ENCODE results near the gene RNF112. TPM values are rescaled to one million over a fixed set of nuclear protein-coding genes. Genes with fewer than 3 reads are reported as not detected.

Gene RNF112
- total RNA-seq, 2 experiments from 2014 or later = 0.47 TPM; not detected in 1

DNA sequence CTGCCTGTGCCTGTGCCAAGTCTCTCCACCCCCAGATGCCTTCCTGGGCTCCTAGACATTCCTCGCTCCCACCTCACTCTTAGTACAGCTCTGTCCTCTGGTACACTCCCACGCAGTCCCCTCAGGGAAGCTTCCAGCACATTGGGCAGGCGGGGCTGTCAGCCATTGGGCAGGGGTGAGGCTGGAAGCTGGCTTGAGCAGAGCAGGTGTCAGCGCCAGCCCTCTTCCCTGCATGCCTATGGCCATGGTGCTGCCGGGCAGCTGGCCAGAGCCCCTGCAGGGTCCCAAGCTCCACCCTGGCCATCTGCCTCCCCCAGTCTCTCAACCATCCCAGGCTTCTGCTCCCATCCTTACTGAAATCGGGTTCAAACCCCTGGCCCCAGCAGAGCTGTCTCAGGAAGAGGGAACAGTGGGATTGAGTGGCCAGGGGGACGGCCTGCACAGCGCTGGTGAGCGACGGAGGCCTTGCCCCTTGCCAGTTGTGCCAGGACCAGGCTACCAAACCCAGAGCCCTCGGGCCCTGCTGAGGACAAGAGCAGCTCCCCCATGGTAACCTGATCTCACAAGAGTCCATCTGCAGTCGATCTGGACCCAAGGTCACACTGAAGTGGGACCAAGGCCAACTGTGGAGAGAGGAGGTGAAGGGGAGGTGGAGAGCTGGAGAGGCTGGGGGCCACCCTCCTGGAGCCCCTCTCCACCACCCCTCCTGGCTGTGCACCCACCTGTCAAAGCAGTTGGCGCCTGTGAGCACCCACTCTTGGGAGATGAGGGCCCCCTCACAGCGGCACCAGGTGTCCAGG lies 46.1 kb upstream of the RNF112 start:
- H3K27ac ChIP-seq (ENCODE audit: low read depth, low read length, poor library complexity, severe bottlenecking) = no peak overlapping the region
- no peak overlapping the region for H3K4me3 ChIP-seq (ENCODE audit: low read depth, low read length, poor library complexity, severe bottlenecking)
- H4K20me1 ChIP-seq (ENCODE audit: insufficient read depth, low read length) = no peaks in the 10 kb centered on the region
- H2AFZ ChIP-seq (ENCODE audit: low read length) = no peak overlapping the region
- no TSS peak for BruUV-seq (replicated peaks)
- H3K9me3 ChIP-seq (ENCODE audit: low read length) = no peaks in the 10 kb centered on the region
- no peak overlapping the region for H3K4me2 ChIP-seq (ENCODE audit: low read length)
- no peaks in the 10 kb centered on the region for H3K36me3 ChIP-seq (ENCODE audit: insufficient read depth, low read length)
- DNase-seq (ENCODE audit: low spot score) = no peak
- no peaks in the 10 kb centered on the region for H3K9me2 ChIP-seq (ENCODE audit: insufficient read depth, low read length)
- peaks cover 16% of the 10 kb centered on the region for H3K4me1 ChIP-seq (ENCODE audit: insufficient read depth, low read length, poor library complexity, severe bottlenecking)
- intact Hi-C loops (cut with micrococcal nuclease; ENCODE audit: unreplicated experiment) = loop anchor here (2.0 to 5.0 kb wide), 3 partner anchors 68 to 142 kb away; no protein-coding TSS in a partner anchor
- H3K79me2 ChIP-seq (ENCODE audit: insufficient read depth, low read depth, low read length) = peaks cover 3% of the 10 kb centered on the region; the same call in 1 of the 2 replicates
- POLR2A ChIA-PET = interaction anchor here (0.7 to 2.1 kb wide), 2 partner anchors 9 to 13 kb away, joined by 3 to 13 read pairs; partner anchors contain the start of gene MAPK7
- TF ChIP-seq CTCF (conservative IDR thresholded peaks at IDR 0.05; ENCODE audit: low read length) (no peak), EZH2phosphoT487 (IDR thresholded peaks at IDR 0.05; ENCODE audit: borderline replicate concordance, low read depth, low read length) (no peak)
- CTCF ChIA-PET (ENCODE audit: unreplicated experiment) = no interaction called here

GRCh38 chr17:19365499-19365817 lies 45.6 kb upstream of the RNF112 start:
- POLR2A ChIA-PET = interaction anchor here (0.7 to 2.1 kb wide), 2 partner anchors 9 to 12 kb away, joined by 3 to 13 read pairs; partner anchors contain the start of gene MAPK7
- intact Hi-C loops (cut with micrococcal nuclease; ENCODE audit: unreplicated experiment) = loop anchor here (2.0 kb wide), 1 partner anchor 67 kb away; no protein-coding TSS in a partner anchor
- BruUV-seq (replicated peaks) = no TSS peak
- no peak overlapping the region for H3K27ac ChIP-seq (ENCODE audit: low read depth, low read length, poor library complexity, severe bottlenecking)
- H4K20me1 ChIP-seq (ENCODE audit: insufficient read depth, low read length) = no peaks in the 10 kb centered on the region
- DNase-seq (ENCODE audit: low spot score) = no peak
- H3K79me2 ChIP-seq (ENCODE audit: insufficient read depth, low read depth, low read length) = peaks cover 3% of the 10 kb centered on the region; the same call in 1 of the 2 replicates
- TF ChIP-seq EZH2phosphoT487 (IDR thresholded peaks at IDR 0.05; ENCODE audit: borderline replicate concordance, low read depth, low read length) = no peak
- no peak for TF ChIP-seq CTCF (conservative IDR thresholded peaks at IDR 0.05; ENCODE audit: low read length)
- peaks cover 20% of the 10 kb centered on the region for H3K4me1 ChIP-seq (ENCODE audit: insufficient read depth, low read length, poor library complexity, severe bottlenecking)
- no peak overlapping the region for H2AFZ ChIP-seq (ENCODE audit: low read length)
- no peak overlapping the region for H3K4me3 ChIP-seq (ENCODE audit: low read depth, low read length, poor library complexity, severe bottlenecking)
- H3K9me2 ChIP-seq (ENCODE audit: insufficient read depth, low read length) = no peaks in the 10 kb centered on the region
- H3K36me3 ChIP-seq (ENCODE audit: insufficient read depth, low read length) = no peaks in the 10 kb centered on the region
- CTCF ChIA-PET (ENCODE audit: unreplicated experiment) = no interaction called here
- no peak overlapping the region for H3K4me2 ChIP-seq (ENCODE audit: low read length)
- no peaks in the 10 kb centered on the region for H3K9me3 ChIP-seq (ENCODE audit: low read length)

Measured in OCI-LY7 (cell line).